Breast epithelium (tissue), 3 donors: Measurements from ENCODE around the gene IQGAP2.

Experiments
- POLR2A ChIP-seq: fragments of 450-650 bp; IDR thresholded peaks from one replicate; pipeline ENCODE4 v1.6.1; 2016; ENCODE audit warnings: antibody characterized with exemption, mild to moderate bottlenecking, moderate library complexity
- TF ChIP-seq, protein P1 (sequence below), 3 donors: fragments of 450-650 bp; IDR thresholded peaks; one replicate each; pipeline ENCODE4 v1.5.1; 2016 to 2017; ENCODE audit warnings: antibody characterized with exemption in 3 of 3, mild to moderate bottlenecking in 3 of 3, moderate library complexity in 3 of 3

GRCh38 chr5:76595755-76596481 is 192.8 kb downstream of the IQGAP2 start:
- TF ChIP-seq POLR2A: no peak
- TF ChIP-seq, protein P1, sequence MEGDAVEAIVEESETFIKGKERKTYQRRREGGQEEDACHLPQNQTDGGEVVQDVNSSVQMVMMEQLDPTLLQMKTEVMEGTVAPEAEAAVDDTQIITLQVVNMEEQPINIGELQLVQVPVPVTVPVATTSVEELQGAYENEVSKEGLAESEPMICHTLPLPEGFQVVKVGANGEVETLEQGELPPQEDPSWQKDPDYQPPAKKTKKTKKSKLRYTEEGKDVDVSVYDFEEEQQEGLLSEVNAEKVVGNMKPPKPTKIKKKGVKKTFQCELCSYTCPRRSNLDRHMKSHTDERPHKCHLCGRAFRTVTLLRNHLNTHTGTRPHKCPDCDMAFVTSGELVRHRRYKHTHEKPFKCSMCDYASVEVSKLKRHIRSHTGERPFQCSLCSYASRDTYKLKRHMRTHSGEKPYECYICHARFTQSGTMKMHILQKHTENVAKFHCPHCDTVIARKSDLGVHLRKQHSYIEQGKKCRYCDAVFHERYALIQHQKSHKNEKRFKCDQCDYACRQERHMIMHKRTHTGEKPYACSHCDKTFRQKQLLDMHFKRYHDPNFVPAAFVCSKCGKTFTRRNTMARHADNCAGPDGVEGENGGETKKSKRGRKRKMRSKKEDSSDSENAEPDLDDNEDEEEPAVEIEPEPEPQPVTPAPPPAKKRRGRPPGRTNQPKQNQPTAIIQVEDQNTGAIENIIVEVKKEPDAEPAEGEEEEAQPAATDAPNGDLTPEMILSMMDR (IDR thresholded peaks at IDR 0.05): no peak
